GM21529 (cell line): Measurements from ENCODE around the gene DNAJB8.

ENCODE experiments used
- ATAC-seq: cut with Tn5 transposase; IDR thresholded peaks from one replicate; pipeline ENCODE4 v1.9.1; 2021; ENCODE audit not compliant: unreplicated experiment

The DNAJB8 gene

DNA sequence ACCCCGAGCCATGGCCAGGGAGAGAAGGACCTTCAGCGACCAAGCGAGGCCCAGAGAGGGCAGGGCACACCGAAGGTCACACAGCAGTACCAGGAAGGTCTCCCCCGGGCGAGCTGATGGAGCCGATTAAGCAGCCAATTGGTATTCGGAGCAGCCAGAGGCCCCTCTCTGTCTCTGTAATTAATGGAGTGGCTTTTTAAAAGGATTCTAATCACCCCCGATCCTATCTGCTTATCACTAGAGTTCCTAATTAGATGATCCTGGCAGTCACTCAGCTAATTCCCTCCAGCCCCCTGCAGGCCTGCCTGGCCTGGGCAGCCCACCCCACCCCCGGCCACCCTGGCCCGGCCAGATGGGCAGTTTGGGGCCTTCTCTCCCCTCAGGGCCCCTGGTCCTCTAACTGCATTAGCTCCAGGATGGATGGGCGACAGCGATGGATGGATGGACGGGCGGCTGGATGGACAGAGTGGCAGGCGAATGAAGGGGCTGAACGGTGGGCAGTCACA, 1.6 kb upstream of the DNAJB8 start:
- ATAC-seq = no peak

DNA sequence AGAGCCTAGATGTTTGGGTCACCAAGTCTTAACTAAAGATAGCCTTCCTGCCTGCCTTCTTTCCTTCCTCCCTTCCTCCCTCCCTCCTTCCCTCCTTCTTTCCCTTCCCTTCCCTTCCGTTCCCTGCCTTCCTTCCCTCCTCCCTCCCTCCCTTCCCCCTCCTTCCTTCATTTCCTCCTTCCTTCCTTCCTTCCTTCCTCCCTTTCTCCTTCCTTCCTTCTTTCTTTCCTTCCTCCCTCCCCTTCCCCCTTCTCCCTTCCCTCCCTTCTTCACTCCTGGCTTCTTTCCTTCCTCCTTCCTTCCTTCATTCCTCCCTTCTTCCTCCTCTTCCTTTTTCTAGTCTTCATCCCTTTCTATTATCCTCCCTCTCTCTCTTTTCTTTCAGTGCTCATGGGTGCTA, 2.0 kb downstream of the DNAJB8 start:
- no peak for ATAC-seq

DNA sequence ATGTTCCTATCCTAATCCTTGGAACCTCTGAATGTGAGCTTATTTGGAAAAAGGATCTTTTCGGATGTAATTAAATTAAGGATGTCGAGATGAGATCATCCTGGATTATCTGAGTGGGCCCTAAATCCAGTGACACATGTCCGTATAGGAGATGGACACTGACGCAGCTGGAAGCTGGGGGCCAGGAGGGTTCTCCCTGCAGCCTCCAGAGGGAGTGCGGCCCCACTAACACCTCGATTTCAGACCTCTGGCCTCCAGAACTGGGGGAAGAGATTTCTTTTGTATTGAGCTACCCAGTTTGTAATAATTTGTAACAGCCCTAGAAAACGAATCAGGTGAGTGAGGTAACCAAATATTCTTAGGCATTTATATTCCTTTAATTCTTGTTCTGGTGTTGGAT, 2.5 kb downstream of the DNAJB8 start:
- ATAC-seq = no peak

DNA sequence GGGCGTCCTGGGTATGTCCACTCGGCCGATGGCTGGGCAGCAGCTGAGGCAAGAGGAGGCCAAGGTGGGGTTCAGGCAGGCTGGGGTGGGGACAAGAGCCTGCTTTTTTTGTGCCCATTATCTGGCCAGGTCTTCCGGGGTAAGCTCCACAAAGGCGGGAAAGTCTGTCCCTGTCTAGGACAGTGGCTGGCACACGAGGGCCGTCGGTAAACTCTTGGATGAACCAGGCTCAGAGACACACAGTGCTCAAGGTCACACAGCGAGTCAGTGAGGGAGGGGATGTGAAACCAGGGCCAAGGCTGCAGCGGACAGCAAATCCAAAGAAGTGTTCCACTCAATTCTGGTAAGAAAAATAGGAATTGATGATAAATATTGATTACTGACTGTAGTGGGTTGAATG, 2.9 kb downstream of the DNAJB8 start:
- no peak for ATAC-seq

DNA sequence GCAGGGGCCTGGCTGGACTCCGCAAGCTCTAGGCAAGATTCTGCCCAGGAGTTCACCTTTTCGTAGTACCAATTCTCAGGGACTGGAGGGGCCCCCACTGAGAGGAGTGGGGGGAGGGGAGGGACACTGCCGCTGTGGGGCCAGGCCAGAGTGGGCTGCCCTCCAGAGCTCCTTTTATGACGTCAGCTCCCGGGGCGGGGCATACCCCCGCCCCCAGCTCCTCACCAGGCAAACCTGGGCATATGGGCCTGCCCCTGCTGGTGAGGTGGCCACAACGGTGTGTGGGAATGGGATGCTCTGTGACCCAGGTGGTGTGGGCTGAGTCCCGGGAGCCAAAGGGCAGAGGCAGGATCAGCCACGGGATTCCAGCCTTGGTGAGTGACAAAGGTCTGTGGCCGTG, 3.3 kb downstream of the DNAJB8 start:
- no peak for ATAC-seq

DNA sequence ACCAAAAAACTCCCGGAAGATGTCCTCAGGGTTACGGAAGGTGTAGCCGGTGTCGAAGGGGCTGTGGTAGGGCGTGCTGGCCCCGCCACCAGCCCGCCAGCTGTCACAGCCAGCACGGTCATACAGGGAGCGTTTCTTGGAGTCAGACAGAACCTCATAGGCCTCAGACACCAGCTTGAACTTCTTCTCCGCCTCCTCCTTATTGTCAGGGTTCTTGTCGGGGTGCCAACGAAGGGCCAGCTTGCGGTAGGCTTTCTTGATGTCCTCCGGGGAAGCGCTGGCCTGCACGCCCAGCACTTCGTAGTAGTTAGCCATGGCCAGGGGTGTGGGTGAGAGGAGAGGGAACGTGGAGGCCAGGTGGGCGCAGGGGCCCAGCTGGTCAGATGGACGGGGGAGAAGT, 3.8 kb downstream of the DNAJB8 start:
- ATAC-seq = no peak

DNA sequence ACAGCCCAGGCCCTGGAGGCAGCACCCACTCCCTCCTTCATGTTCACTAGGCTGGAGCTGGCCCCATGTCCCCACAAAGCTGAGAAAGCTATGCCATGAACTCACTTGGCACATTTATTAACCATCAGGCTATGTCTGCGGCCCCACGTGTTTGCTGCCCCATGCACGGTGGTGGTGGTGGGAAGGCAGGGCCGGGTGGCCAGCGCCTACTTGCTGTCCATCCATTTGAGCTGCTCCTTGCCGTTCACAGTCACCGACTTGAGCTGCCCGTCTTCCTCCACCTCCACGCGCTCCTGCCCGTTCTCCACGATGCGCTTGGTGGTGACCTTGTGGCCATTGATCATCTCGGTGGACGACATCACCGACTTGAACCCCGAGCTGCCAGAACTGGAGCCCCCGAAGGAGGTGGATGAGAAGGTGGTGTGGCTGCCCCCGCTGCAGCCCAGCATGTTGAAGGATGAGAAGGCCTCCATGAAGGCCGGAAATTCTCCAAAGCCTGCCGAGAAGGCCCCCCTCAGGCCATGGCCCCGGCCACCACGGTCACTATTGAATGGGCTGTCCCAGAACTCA, 4.3 kb downstream of the DNAJB8 start:
- no peak for ATAC-seq

DNA sequence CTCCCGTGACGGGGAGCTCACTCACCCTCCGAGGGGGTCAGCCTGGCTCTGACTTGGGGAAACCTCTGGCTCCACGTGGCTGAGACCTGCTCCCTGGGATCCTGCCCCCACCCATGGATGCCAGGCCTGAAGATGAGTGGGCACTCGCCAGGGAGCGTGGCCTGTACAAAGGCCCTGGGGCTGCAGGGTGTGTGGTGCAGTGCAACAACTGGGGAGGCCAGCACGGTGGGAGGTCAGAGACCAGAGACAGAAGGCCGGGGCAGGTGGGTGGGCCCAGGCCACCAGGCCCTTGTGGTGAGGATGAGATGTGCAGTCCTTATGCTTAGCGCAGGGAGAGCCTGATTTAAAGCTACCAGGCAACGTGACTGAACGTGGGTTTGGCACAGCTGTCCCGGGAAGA, 5.0 kb downstream of the DNAJB8 start:
- ATAC-seq = no peak

DNA sequence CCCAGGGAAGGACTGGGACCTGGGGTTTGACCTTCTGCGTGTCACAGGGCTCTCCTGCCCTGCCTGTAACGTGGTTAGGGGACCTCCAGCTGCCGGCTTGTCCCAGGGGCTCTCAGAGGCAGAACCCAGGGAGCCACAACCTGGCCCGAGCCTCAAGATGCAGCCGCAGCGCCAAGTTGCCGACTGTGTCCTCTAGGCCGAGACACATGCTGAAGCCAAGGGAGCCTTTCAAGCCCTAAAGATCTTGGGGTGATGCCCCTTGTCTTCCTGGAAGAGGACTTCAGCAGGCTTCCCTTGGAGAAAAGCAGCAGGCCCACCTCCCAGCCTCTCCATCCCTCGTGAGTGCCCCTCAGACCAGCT, 7.2 kb downstream of the DNAJB8 start:
- no peak for ATAC-seq

DNA sequence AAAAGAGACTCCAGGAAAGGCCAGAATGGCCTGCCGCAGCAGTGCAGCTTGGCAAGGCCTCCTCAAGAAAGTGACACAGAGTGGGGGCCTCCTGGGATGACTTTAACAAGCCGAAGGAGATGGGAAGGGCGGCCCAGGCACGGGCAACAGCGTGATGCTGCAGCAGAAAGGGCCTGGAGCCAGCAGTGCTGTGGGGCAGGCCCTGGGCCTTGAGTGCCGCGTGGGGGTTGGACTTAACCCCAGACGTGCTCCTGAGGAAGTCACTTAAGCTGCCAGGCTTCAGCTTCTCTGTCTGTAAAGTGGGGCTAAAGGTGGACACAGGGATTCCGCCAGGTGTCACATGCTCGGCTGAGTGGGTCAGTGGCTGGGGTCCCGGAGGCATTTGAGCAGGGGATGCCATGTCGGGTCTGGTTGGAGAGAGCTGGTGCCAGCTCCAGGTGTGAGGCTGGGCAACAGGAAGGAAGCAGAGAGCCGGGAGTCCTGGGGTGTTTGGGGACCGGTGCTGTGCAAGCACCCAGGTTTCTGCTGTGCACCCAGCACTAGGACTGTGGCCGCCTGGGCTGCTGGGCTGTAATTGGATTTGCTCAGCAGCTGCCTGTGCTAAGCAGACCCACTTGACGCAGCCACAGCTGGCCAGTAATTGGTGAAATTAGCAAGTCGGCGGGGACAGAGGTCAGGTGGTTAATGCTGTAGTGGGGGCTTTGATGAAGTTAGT, 7.8 kb downstream of the DNAJB8 start:
- no peak for ATAC-seq

DNA sequence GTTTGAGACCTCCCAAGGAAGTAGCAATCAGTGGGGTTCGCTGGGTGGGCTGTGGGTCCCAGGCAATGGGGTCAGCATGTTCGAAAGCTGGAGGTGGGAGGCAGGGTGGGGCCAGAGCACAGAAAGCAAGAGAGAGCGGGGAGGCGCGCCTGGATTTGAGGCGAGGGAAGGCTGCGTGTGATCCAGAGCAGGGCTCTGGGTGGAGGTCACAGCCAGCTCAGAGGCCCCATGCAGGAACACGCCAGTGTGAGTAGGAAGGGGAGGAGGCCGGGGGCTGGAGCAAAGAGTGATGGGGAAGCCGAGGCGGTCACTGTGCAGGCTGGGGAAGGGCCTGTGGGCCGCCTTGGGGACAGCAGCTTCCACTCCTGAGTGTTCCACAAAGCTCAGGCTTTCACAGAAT, 8.8 kb downstream of the DNAJB8 start:
- no peak for ATAC-seq

DNA sequence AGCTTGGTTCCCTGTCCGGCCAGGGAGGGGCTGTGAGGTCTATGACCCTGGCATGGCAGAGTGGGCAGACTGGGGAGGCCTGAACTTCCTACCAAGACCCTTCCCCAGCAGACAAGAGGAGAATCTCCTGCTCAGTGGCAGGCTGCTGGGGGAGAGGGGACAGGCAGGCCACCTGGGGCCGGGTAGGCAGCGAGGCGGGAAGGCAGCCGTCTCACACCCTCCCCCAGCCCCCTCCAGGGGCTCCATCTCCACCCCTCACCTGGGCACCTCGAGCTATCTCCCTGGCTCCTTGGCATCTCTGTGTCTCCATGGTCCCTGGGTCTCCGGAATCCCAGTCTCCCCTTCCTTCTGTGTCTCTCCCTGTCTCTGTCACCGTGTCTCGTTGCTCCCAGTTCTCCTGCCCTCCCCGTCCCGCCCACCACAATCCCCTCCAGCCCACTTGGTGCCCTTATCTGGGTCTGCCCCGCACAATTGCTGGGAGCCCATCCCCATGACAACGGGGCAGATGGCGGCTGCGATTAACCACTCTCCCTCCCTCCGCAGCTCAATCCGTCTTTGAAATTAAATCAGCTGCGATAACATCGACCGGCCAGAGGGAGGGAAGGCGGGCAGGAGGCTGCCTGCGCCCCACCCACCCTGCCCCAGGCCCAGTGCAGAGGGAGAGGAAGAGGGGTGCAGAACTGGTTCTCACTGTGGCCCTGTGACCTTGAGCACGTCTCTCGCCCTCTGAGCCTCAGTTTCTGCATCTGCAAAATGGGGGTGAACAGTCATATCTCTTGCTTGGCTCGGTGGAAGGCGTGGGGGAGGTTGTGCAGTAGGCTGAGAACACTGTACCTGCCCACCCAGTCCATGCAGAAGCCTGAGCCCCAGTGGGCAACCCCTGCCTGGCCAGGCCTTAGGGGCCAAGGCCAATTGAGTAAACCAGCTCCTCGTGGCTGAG, 9.6 kb downstream of the DNAJB8 start:
- ATAC-seq = no peak

DNA sequence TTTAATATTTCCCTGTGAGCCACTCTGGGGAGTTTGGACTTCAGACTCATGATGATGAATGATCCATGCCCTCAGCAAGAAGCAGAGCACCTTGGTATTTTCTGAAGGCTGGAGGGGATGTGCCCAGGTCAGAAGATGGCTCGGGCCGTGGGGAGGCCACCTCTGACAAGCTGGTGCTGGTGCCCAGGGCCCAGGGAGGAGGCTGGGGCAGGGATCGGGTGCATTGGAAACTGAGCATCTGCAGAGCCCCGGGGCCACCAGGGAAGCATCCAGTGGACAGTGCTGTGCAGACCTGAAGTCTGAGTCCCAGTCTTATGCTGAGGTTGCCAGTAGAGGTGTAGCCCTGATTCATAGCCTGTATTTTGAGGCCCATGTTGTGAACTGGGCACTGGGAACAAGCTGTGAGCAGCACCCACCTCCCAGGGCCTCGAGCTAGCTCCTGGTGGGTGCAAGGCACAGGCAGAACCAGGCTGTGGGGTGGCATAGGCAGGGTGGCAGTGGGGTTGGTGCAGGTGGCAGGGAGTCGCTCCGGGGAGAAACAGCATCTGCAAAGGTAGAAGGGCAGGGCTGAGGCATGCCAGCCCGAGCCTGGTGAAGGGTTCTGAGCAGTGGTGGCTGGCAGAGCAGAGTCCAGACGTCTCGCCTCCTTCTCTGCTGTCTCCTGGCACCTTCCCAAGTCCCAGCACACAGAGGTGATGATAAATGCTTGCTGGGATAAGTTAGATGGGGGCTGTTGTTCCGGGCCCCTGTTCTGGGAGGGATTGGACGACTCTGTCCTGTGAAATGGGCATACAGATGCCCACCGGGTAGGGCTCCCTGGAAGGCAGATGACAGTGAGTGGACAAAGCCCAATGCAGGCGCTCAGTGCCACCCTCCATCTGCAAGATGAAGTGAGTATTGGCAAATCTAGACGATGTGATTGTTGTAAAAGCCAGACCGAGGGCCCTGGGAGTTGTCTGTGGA, 10.6 kb downstream of the DNAJB8 start:
- no peak for ATAC-seq

DNA sequence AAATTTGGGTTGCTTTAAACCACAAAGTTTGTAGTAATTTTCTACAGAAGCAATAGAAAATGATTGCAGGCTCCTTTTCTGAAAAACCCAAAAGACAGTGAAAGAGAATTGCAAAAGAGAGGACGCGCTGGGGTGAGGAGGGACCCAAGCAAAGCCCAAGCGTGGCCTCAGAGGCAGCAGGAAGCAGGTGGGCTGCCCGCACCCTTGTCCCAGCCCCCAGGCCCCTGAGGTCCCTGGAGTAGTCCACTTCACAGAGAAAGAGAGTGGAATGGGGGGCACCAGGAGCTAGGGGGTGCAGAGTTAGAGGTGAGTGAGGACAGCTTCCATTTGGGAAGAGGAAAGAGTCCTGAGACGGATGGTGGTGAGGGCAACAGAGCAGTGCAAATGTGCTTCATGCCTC, 11.6 kb downstream of the DNAJB8 start:
- no peak for ATAC-seq

DNA sequence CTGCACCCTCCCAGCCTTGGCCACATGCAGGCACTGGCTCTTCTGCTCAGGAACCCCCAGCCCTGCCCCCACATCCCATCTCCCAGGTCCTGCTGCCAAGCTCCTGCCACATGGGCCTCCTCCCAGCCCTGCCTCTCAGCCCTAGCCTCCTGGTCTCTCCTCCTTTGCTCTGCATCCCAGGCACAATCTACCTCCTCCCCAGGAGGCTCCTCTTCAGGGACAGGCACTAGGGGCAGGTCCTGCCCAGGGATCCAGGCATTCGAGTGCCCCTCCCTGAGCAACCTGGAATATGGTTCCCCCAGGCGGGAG, 12.4 kb downstream of the DNAJB8 start:
- no peak for ATAC-seq

DNA sequence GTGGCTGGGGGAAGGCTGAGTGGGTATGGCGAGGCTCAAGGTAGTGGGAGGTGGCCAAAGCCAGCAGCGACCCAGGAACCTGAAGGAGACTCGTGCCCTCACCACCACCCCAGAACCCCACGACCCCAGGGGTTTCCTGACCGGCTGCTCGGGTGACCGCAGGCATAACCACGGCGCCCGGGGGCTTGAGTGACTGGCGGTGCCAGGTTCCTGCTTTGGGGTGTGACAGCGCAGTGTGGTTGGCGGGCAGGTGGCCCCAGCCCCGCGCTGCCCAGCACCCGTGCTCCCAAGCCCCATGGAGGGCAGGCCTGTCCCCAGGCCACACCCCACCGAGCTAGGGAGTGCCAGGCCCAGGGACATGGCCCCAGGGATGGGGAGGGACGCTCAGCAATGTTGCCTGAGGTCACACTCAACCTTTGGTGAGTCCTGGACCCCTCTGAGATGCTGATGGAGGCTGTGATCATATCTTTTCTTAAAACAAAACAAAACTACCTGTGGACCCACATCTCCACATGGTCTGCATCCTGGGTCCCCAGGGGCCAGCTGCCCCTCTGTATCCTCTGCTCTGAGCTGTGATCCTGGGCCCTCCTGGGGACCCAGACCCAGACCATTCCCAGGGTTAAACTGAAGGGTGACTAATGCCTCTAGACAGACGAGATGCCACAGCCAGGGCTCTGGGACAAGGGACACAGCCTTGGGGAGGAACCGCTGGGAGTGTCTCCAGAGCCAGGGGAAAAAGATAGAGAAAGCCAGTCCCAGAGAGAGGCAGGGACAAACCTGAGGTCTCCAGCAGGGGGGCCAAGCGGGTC, 13.0 kb downstream of the DNAJB8 start:
- no peak for ATAC-seq

DNA sequence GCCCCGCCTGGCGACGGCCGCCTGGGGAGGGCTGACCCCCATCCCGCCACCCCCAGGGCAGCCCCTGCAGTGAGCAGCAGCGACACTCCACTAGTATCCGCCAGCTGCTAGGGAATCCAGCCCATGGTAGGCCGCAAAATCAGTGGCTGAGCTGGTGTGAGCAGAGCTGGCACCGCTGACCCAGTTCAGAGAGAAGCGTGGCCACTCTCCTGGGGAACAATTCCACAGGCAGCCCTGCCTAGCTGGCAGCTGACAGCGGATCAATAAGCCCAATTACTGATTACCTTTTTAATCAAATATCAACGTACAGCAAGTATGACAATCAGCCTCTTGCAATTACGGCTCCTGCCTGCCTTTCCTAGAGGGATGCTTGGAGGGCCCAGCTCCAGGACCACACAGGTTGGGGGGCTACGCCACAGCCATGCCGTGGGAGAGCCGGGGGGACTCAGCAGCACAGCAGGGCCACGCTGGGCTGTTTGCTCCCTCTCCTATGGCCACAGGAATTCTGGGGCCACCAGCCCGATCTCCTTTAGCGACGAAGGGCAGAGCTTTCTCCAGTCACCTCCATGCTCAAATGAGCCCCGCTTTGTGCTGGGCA, 13.9 kb downstream of the DNAJB8 start:
- no peak for ATAC-seq

DNA sequence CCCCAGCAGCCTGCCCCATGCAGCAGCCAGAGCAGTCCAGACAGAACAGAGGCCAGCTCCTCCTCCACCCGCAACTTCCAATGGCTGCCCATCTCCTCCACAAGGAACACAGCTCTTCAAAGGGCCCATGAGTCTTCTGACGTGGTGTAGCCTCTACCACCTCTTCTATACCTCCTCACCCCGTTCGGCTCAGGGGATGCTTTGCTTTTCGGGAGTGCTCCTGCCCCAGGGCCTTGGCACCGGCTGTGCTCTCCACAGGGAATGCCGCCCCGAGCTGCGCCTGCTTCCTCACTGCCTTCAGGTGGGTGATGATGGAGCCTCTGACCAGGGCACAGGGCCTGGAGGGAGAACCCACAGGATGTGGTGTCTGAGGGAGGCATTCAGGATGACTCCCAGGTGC, 14.6 kb downstream of the DNAJB8 start:
- ATAC-seq = no peak

DNA sequence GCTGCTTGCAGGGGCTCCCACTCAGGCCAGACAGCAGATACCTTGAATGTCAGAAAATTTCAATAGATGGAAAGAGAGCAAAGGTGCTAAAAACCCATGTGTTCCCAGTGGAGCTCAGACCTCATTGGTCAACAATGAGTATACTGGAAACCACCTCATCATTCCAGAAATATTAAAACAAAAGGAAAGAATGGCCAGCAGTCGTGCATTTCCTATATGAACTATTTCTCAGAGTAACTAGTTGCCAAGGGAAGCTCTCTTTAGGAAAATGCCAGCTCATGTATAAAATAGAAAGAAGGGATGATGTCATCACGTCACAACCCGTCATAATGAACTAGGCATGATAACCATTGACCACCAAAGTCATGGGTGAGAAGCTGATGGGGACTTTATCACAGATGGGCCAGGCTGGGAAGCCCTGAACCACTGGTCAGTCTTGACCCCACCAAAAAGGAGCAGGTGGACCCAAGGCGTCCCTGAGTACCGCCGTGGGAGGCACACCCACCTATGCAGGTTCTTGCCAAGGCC, 17.5 kb downstream of the DNAJB8 start:
- no peak for ATAC-seq

DNA sequence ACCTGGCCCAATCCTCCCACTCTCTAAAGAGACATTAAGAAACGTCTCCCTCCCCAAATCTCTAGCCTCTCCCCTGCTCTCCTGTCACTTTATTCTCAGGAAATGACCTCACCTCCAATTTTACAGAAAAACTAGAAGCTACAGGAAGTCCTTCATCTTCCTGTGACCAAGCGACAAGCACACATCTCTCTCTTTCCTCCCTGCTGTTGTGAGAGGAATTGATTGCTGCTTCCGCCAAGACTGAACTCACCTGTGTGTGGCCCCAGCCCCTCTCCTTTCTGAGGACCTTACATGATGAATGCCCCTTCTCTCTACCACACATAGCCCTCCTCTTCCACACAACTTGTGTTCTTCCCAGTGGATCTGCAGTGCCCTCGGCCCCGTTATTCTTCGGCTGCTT, 18.2 kb downstream of the DNAJB8 start:
- no peak for ATAC-seq
